HepG2 (cell line): ENCODE data around the gene IRF2BPL. TPM values are rescaled to one million over a fixed set of nuclear protein-coding genes. Genes with fewer than 3 reads are reported as not detected.

ENCODE experiments used
- ADNP ChIP-seq: sonication (generic); formaldehyde crosslinking; IDR thresholded peaks from 2 replicates; pipeline ENCODE4 v1.4.0; 2020; ENCODE audit warnings: missing genetic modification reagents
- ARID3A ChIP-seq: IDR thresholded peaks from 2 replicates; pipeline ENCODE4 v1.6.1; 2012; ENCODE audit warnings: low read depth, low read length, improper control_type of control experiment
- BCL6 ChIP-seq: IDR thresholded peaks from 2 replicates; pipeline ENCODE4 v1.6.1; 2016; ENCODE audit warnings: missing genetic modification reagents, missing compliant biosample characterization
- EED ChIP-seq: sonication (generic); formaldehyde crosslinking; IDR thresholded peaks from 2 replicates; pipeline ENCODE4 v1.5.0; 2020; ENCODE audit warnings: mild to moderate bottlenecking, missing genetic modification reagents
- FOXK1 ChIP-seq: sonication (generic); formaldehyde crosslinking; IDR thresholded peaks from 2 replicates; pipeline ENCODE4 v1.4.0; 2020; ENCODE audit warnings: low read depth, missing genetic modification reagents, borderline replicate concordance
- NFIB ChIP-seq: sonication (generic); formaldehyde crosslinking; IDR thresholded peaks from 2 replicates; pipeline ENCODE4 v1.9.0; 2021; ENCODE audit warnings: missing genetic modification reagents, mild to moderate bottlenecking, borderline replicate concordance
- PAX8 ChIP-seq: sonication (generic); formaldehyde crosslinking; IDR thresholded peaks from 2 replicates; pipeline ENCODE4 v1.8.0; 2022; ENCODE audit warnings: mild to moderate bottlenecking, missing genetic modification reagents, borderline replicate concordance
- SMAD1 ChIP-seq: sonication (generic); formaldehyde crosslinking; IDR thresholded peaks from 2 replicates; pipeline ENCODE4 v1.4.0; 2020; ENCODE audit warnings: missing genetic modification reagents, low read depth, mild to moderate bottlenecking, borderline replicate concordance
- YEATS4 ChIP-seq: sonication (generic); formaldehyde crosslinking; IDR thresholded peaks from 2 replicates; pipeline ENCODE4 v1.4.0; 2020; ENCODE audit warnings: missing genetic modification reagents, borderline replicate concordance
- ZFP1 ChIP-seq: IDR thresholded peaks from 2 replicates; pipeline ENCODE4 v1.6.1; 2016
- ZMYM2 ChIP-seq: sonication (generic); formaldehyde crosslinking; IDR thresholded peaks from 2 replicates; pipeline ENCODE4 v1.8.0; 2022; ENCODE audit warnings: mild to moderate bottlenecking, missing genetic modification reagents
- ZMYM4 ChIP-seq: sonication (generic); formaldehyde crosslinking; IDR thresholded peaks from 2 replicates; pipeline ENCODE4 v1.8.1; 2023; ENCODE audit warnings: mild to moderate bottlenecking, missing genetic modification reagents
- ZNF124 ChIP-seq: sonication (generic); formaldehyde crosslinking; IDR thresholded peaks from 2 replicates; pipeline ENCODE4 v1.4.0; 2020; ENCODE audit warnings: missing genetic modification reagents
- ZNF282 ChIP-seq: fragments of 450-650 bp; IDR thresholded peaks from 2 replicates; pipeline ENCODE4 v1.6.1; 2018; ENCODE audit not compliant: partially characterized antibody
- ZNF318 ChIP-seq: sonication (generic); formaldehyde crosslinking; IDR thresholded peaks from 2 replicates; pipeline ENCODE4 v1.4.0; 2020; ENCODE audit warnings: mild to moderate bottlenecking, missing genetic modification reagents
- ZNF781 ChIP-seq: sonication (generic); formaldehyde crosslinking; IDR thresholded peaks from 2 replicates; pipeline ENCODE4 v1.5.1; 2020; ENCODE audit warnings: borderline replicate concordance, mild to moderate bottlenecking, missing genetic modification reagents; ENCODE audit errors: not compliant biosample characterization
- ZSCAN30 ChIP-seq: sonication (generic); formaldehyde crosslinking; IDR thresholded peaks from 2 replicates; pipeline ENCODE4 v1.5.0; 2020; ENCODE audit warnings: mild to moderate bottlenecking, missing genetic modification reagents
- polyA plus RNA-seq, 8 experiments: library from polyadenylated mRNA; depleted of rRNA in 3 of 8; stranded (reverse) in 7 of 8; unstranded in 1 of 8; fragments of >200 nt; fragmentation: Illumina TruSeq in 4 of 8; extraction: Trizol in 4 of 8; gene quantifications; 2 replicates each; pipeline versions ENCODE4 v1.2.1 to v1.2.3, GENCODE V29; 2011 to 2016; ENCODE audit warnings: low read depth in 4 of 8, missing spikeins in 1 of 8, mixed read lengths in 1 of 8; ENCODE audit not compliant: insufficient read depth in 1 of 8
- total RNA-seq, 5 experiments: library from RNA; depleted of rRNA; stranded (reverse); fragments of >200 nt; fragmentation: Illumina TruSeq; extraction: Trizol; gene quantifications; 2 replicates each; pipeline ENCODE4 v1.2.3, GENCODE V29; 2016; ENCODE audit warnings: low read depth in 1 of 5
- TF ChIP-seq, protein P1 (sequence below): sonication (generic); formaldehyde crosslinking; IDR thresholded peaks from 2 replicates; pipeline ENCODE4 v1.8.0; 2022; ENCODE audit warnings: mild to moderate bottlenecking, missing genetic modification reagents; ENCODE audit not compliant: insufficient replicate concordance
- TF ChIP-seq, protein P2 (sequence below): sonication (generic); formaldehyde crosslinking; IDR thresholded peaks from 2 replicates; pipeline ENCODE4 v1.4.0; 2020; ENCODE audit warnings: missing genetic modification reagents

The IRF2BPL gene
- total and polyA plus RNA-seq, 2 of the 13 experiments (the other 11 are each of a cell fraction or from before 2014, with no cell fraction given), result 6.6 to 8.4 TPM

DNA sequence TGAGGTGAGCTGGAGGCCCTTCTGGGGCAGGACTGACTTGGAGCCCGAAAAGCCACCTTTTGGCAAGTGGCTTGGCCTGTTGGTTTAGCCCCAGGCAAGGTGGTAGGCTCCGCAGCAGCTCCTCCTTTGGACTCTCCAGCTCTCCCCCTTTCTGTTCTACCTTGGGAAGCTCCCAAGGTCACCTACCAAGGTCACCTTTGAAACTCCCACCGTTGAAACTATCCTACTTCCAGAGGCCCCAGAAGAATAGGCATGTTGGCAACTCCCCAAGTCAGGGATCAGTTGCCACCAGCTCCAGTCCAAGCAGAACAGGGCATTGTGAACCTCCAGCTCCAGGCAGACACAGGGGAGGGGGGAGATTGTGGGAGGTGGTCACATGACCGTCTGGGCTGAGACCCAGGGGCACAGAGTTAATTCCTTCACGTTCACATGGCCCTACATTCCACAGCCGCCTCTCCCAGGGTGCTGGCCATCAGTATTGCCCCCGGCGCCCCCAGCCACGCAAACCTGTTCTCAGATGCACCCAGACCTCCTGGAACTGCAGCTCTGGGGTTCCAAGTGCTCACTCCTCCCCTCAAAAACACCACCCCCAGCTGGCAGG lies 14.4 kb downstream of the IRF2BPL start (continued):
- TF ChIP-seq BCL6, result peak; percentile 60; the same call in 1 of the 2 replicates
- TF ChIP-seq ZSCAN30 (CRISPR knock-in tag), result no peak
- TF ChIP-seq ZNF282, result no peak
- TF ChIP-seq EED (CRISPR knock-in tag), result no peak
- TF ChIP-seq SMAD1, result no peak
- TF ChIP-seq ZNF124 (CRISPR knock-in tag), result no peak
- TF ChIP-seq FOXK1 (CRISPR knock-in tag), result no peak
- peak; percentile 26; the same call in 1 of the 2 replicates for TF ChIP-seq ZMYM4 (CRISPR knock-in tag)
- TF ChIP-seq ZMYM2, result no peak
- TF ChIP-seq YEATS4 (CRISPR knock-in tag), result no peak
- TF ChIP-seq, protein P1, sequence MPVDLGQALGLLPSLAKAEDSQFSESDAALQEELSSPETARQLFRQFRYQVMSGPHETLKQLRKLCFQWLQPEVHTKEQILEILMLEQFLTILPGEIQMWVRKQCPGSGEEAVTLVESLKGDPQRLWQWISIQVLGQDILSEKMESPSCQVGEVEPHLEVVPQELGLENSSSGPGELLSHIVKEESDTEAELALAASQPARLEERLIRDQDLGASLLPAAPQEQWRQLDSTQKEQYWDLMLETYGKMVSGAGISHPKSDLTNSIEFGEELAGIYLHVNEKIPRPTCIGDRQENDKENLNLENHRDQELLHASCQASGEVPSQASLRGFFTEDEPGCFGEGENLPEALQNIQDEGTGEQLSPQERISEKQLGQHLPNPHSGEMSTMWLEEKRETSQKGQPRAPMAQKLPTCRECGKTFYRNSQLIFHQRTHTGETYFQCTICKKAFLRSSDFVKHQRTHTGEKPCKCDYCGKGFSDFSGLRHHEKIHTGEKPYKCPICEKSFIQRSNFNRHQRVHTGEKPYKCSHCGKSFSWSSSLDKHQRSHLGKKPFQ, result no peak
- TF ChIP-seq, protein P2, sequence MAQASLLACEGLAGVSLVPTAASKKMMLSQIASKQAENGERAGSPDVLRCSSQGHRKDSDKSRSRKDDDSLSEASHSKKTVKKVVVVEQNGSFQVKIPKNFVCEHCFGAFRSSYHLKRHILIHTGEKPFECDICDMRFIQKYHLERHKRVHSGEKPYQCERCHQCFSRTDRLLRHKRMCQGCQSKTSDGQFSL (CRISPR knock-in tag), result no peak
- no peak for TF ChIP-seq ZNF318
- no peak for TF ChIP-seq PAX8
- no peak for TF ChIP-seq ADNP (CRISPR knock-in tag)
- no peak for TF ChIP-seq NFIB
- no peak for TF ChIP-seq ZFP1
- TF ChIP-seq ARID3A, result no peak
- no peak for TF ChIP-seq ZNF781 (CRISPR knock-in tag)
